Stimulated activated CD8-positive, alpha-beta memory T cell treated with anti-CD3 and anti-CD28 coated beads, Interleukin-12 subunit alpha, Interleukin-12 subunit beta, amount 100 ng/mL, for 4 hours (primary cell): ENCODE data around the gene CNPPD1.
"Not testable (repeated sequence)": the region's sequence is repeated elsewhere in the genome, so short reads cannot be mapped to it uniquely, and the experiment has no call there.

Source experiments
- DNase-seq: peaks from one replicate; pipeline ENCODE4 v3.0.0-alpha.2; 2020; ENCODE audit warnings: low read depth

The CNPPD1 gene

GRCh38 chr2:219207884-219208740 is 31.4 kb upstream of the CNPPD1 start:
- no peak for DNase-seq

GRCh38 chr2:219207134-219207883 is 30.6 kb upstream of the CNPPD1 start:
- no peak for DNase-seq

- peak; percentile 94 for DNase-seq
These were observed 29.8 kb upstream of the CNPPD1 start, which contains the start of gene ZFAND2B for GRCh38 chr2:219206328-219207133. Gene ZFAND2B (plus strand): TSS chr2:219206782. CDS start chr2:219206988, 206 bp downstream.

GRCh38 chr2:219205981-219206327 is 29.2 kb upstream of the CNPPD1 start:
- DNase-seq, result no peak

- DNase-seq, result no peak
These were observed 28.4 kb upstream of the CNPPD1 start for GRCh38 chr2:219205165-219205538.

- no peak for DNase-seq
These were observed 27.9 kb upstream of the CNPPD1 start for GRCh38 chr2:219204425-219205164.

GRCh38 chr2:219201331-219201730 is 24.6 kb upstream of the CNPPD1 start:
- not testable (repeated sequence) for DNase-seq

- not testable (repeated sequence) for DNase-seq
These were observed 24.0 kb upstream of the CNPPD1 start for GRCh38 chr2:219200502-219201326.

- no peak for DNase-seq
These were observed 22.9 kb upstream of the CNPPD1 start for GRCh38 chr2:219199470-219200211.

- DNase-seq, result no peak
These were observed 22.2 kb upstream of the CNPPD1 start for GRCh38 chr2:219198974-219199373.

GRCh38 chr2:219197388-219197787 is 20.7 kb upstream of the CNPPD1 start:
- no peak for DNase-seq

- no peak for DNase-seq
These were observed 10.2 kb upstream of the CNPPD1 start for GRCh38 chr2:219186754-219187456.

- no peak for DNase-seq
These were observed 7.4 kb upstream of the CNPPD1 start for GRCh38 chr2:219184121-219184520.

GRCh38 chr2:219183151-219183772 is 6.5 kb upstream of the CNPPD1 start:
- no peak for DNase-seq

GRCh38 chr2:219182331-219183150 is 5.8 kb upstream of the CNPPD1 start:
- DNase-seq, result no peak

GRCh38 chr2:219181531-219181930 is 4.8 kb upstream of the CNPPD1 start:
- DNase-seq, result no peak

- DNase-seq, result no peak
These were observed 4.2 kb upstream of the CNPPD1 start for GRCh38 chr2:219180961-219181360.
